Type B pancreatic cell (in vitro differentiated cells): ENCODE results near the gene NTRK3. TPM values are rescaled to one million over a fixed set of nuclear protein-coding genes. Genes with fewer than 3 reads are reported as not detected.

ENCODE experiments used
- DNase-seq: peaks from one replicate; pipeline ENCODE4 v3.0.0; 2021; ENCODE audit warnings: mixed read lengths; ENCODE audit not compliant: unreplicated experiment; ENCODE audit errors: extremely low spot score
- H3K27ac Mint-ChIP-seq: 2 replicates; pipeline ENCODE4 v1.8.0; 2021; ENCODE audit warnings: mild to moderate bottlenecking, mixed read lengths
- H3K27me3 Mint-ChIP-seq: 2 replicates; pipeline ENCODE4 v1.8.0; 2021; ENCODE audit warnings: mixed read lengths
- H3K36me3 Mint-ChIP-seq: 2 replicates; pipeline ENCODE4 v1.8.0; 2021; ENCODE audit warnings: mixed read lengths
- H3K4me1 Mint-ChIP-seq: one replicate; pipeline ENCODE4 v1.8.0; 2021; ENCODE audit warnings: mixed read lengths; ENCODE audit not compliant: unreplicated experiment
- H3K4me3 Mint-ChIP-seq: 2 replicates; pipeline ENCODE4 v1.8.0; 2021; ENCODE audit warnings: mild to moderate bottlenecking, mixed read lengths
- H3K9me3 Mint-ChIP-seq: 2 replicates; pipeline ENCODE4 v1.8.0; 2021; ENCODE audit warnings: mixed read lengths
- total RNA-seq: library from RNA; stranded (reverse); gene quantifications from 2 replicates; pipeline ENCODE4 v1.2.1, GENCODE V29; 2021; ENCODE audit warnings: low replicate concordance
- TF ChIP-seq, protein P1 (sequence below): fragments of 200-600 bp; sonication (generic); conservative IDR thresholded peaks from 2 replicates; pipeline ENCODE4 v1.5.0; 2021; ENCODE audit warnings: antibody characterized with exemption, mild to moderate bottlenecking

NTRK3 gene
- total RNA-seq, 1 donor from 2014 or later: 16.9 TPM

GRCh38 chr15:88276821-88277410 is 20.4 kb upstream of the NTRK3 start:
- Mint-ChIP-seq H3K4me3 (no peak overlapping the region), H3K27me3 (peaks cover 86% of the 10 kb centered on the region), H3K36me3 (no peaks in the 10 kb centered on the region), H3K27ac (no peak overlapping the region), H3K9me3 (peaks cover 9% of the 10 kb centered on the region), H3K4me1 (peaks cover 4% of the 10 kb centered on the region)
- DNase-seq: no peak
- TF ChIP-seq, protein P1, sequence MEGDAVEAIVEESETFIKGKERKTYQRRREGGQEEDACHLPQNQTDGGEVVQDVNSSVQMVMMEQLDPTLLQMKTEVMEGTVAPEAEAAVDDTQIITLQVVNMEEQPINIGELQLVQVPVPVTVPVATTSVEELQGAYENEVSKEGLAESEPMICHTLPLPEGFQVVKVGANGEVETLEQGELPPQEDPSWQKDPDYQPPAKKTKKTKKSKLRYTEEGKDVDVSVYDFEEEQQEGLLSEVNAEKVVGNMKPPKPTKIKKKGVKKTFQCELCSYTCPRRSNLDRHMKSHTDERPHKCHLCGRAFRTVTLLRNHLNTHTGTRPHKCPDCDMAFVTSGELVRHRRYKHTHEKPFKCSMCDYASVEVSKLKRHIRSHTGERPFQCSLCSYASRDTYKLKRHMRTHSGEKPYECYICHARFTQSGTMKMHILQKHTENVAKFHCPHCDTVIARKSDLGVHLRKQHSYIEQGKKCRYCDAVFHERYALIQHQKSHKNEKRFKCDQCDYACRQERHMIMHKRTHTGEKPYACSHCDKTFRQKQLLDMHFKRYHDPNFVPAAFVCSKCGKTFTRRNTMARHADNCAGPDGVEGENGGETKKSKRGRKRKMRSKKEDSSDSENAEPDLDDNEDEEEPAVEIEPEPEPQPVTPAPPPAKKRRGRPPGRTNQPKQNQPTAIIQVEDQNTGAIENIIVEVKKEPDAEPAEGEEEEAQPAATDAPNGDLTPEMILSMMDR: no peak

- Mint-ChIP-seq H3K27me3 (peaks cover 89% of the 10 kb centered on the region), H3K36me3 (no peaks in the 10 kb centered on the region), H3K4me3 (no peak overlapping the region), H3K27ac (no peak overlapping the region), H3K4me1 (peaks cover 4% of the 10 kb centered on the region), H3K9me3 (peaks cover 9% of the 10 kb centered on the region)
- TF ChIP-seq, protein P1: no peak
- no peak for DNase-seq
These were observed 19.3 kb upstream of the NTRK3 start for GRCh38 chr15:88275804-88276203.

GRCh38 chr15:88274553-88275460 is 18.3 kb upstream of the NTRK3 start:
- peaks cover 4% of the 10 kb centered on the region for H3K4me1 Mint-ChIP-seq
- H3K4me3 Mint-ChIP-seq: no peak overlapping the region
- no peaks in the 10 kb centered on the region for H3K36me3 Mint-ChIP-seq
- TF ChIP-seq, protein P1: peak; percentile 90
- H3K27ac Mint-ChIP-seq: no peak overlapping the region
- no peak for DNase-seq
- peaks cover 90% of the 10 kb centered on the region for H3K27me3 Mint-ChIP-seq
- no peaks in the 10 kb centered on the region for H3K9me3 Mint-ChIP-seq

DNA sequence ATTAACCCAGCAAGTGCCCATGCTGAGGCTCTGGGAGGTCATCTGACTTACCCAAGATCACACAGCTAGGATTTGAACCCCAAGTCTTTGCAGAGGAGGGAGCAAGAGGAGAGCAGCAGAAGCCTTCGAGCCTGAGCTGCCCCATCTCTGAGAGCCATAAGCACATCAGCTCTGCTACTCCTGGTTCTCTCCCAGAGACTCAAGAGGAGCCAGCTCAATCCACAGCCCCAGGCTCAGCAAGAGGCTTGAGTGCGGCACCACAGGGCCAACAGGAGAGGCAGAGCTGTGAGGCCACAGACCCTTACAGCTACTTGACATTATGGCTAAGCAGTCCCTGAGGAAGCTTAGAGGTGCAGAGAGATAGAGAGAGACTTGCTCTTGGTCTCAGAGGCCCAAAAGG is 15.9 kb upstream of the NTRK3 start:
- TF ChIP-seq, protein P1: no peak
- no peaks in the 10 kb centered on the region for H3K9me3 Mint-ChIP-seq
- no peak overlapping the region for H3K4me3 Mint-ChIP-seq
- H3K27ac Mint-ChIP-seq: no peak overlapping the region
- peaks cover 88% of the 10 kb centered on the region for H3K27me3 Mint-ChIP-seq
- no peak for DNase-seq
- no peaks in the 10 kb centered on the region for H3K36me3 Mint-ChIP-seq
- H3K4me1 Mint-ChIP-seq: peaks cover 4% of the 10 kb centered on the region

GRCh38 chr15:88269356-88270062 is 13.0 kb upstream of the NTRK3 start:
- DNase-seq: no peak
- Mint-ChIP-seq H3K9me3 (no peaks in the 10 kb centered on the region), H3K4me3 (no peak overlapping the region), H3K4me1 (peaks cover 1% of the 10 kb centered on the region), H3K36me3 (no peaks in the 10 kb centered on the region), H3K27me3 (peaks cover 84% of the 10 kb centered on the region), H3K27ac (no peak overlapping the region)
- TF ChIP-seq, protein P1: no peak
